ENCODE results near the gene NMRAL1. TPM values are rescaled to one million over a fixed set of nuclear protein-coding genes. Genes with fewer than 3 reads are reported as not detected.

The NMRAL1 gene
- total RNA-seq, 1 donor from 2014 or later: 42.4 TPM

- Mint-ChIP-seq H3K36me3 (ENCODE audit: low read depth) (peaks cover 19% of the 10 kb centered on the region), H3K9me3 (no peaks in the 10 kb centered on the region), H3K27ac (no peak overlapping the region), H3K4me3 (no peak overlapping the region), H3K4me1 (peaks cover 8% of the 10 kb centered on the region), H3K27me3 (no peaks in the 10 kb centered on the region)
- DNase-seq (no peak), ATAC-seq (ENCODE audit: low read depth) (no peak)
- intact Hi-C loops (cut with micrococcal nuclease): no loop called here
- no peak for TF ChIP-seq CTCF (IDR thresholded peaks at IDR 0.05)
- CTCF ChIA-PET: no interaction called here
- POLR2A ChIA-PET: interaction anchor here (0.6 to 0.7 kb wide), 2 partner anchors 46 to 537 kb away, joined by 3 to 5 read pairs; partner anchors contain the start of gene NAGPA
Observed at GRCh38 chr16:4496305-4496704, 21.9 kb upstream of the NMRAL1 start.

GRCh38 chr16:4495766-4496165 lies 21.3 kb upstream of the NMRAL1 start:
- ATAC-seq (ENCODE audit: low read depth): no peak
- ChIA-PET POLR2A (interaction anchor here (0.7 kb wide), 1 partner anchor 47 kb away, joined by 5 read pairs; no protein-coding TSS in a partner anchor), CTCF (no interaction called here)
- H3K27ac Mint-ChIP-seq: no peak overlapping the region
- H3K36me3 Mint-ChIP-seq (ENCODE audit: low read depth): peaks cover 20% of the 10 kb centered on the region
- no peak for DNase-seq
- intact Hi-C loops (cut with micrococcal nuclease): no loop called here
- no peak for TF ChIP-seq CTCF (IDR thresholded peaks at IDR 0.05)
- no peaks in the 10 kb centered on the region for H3K27me3 Mint-ChIP-seq
- no peaks in the 10 kb centered on the region for H3K9me3 Mint-ChIP-seq
- no peak overlapping the region for H3K4me3 Mint-ChIP-seq
- peaks cover 8% of the 10 kb centered on the region for H3K4me1 Mint-ChIP-seq

- CTCF ChIA-PET: no interaction called here
- POLR2A ChIA-PET: no interaction called here
- H3K4me1 Mint-ChIP-seq: peaks cover 8% of the 10 kb centered on the region
Observed at GRCh38 chr16:4494746-4495490, 20.5 kb upstream of the NMRAL1 start.

GRCh38 chr16:4491898-4492297 lies 17.5 kb upstream of the NMRAL1 start:
- intact Hi-C loops (cut with micrococcal nuclease): no loop called here
- ATAC-seq (ENCODE audit: low read depth) (no peak), DNase-seq (no peak)
- Mint-ChIP-seq H3K36me3 (ENCODE audit: low read depth) (peaks cover 32% of the 10 kb centered on the region), H3K9me3 (no peaks in the 10 kb centered on the region), H3K27me3 (no peaks in the 10 kb centered on the region), H3K4me3 (no peak overlapping the region), H3K4me1 (peaks cover 11% of the 10 kb centered on the region), H3K27ac (no peak overlapping the region)
- ChIA-PET POLR2A (no interaction called here), CTCF (interaction anchor here (0.9 kb wide), 1 partner anchor 14 kb away, joined by 8 read pairs; no protein-coding TSS in a partner anchor)
- TF ChIP-seq CTCF (IDR thresholded peaks at IDR 0.05): no peak

More at GRCh38 chr16:4494746-4495490, 20.5 kb upstream of the NMRAL1 start:
- TF ChIP-seq CTCF (IDR thresholded peaks at IDR 0.05): no peak
- no peak for DNase-seq
- intact Hi-C loops (cut with micrococcal nuclease): no loop called here
- ATAC-seq (ENCODE audit: low read depth): no peak
- no peak overlapping the region for H3K27ac Mint-ChIP-seq
- peaks cover 27% of the 10 kb centered on the region for H3K36me3 Mint-ChIP-seq (ENCODE audit: low read depth)
- H3K9me3 Mint-ChIP-seq: no peaks in the 10 kb centered on the region
- H3K4me3 Mint-ChIP-seq: no peak overlapping the region
- no peaks in the 10 kb centered on the region for H3K27me3 Mint-ChIP-seq

- Mint-ChIP-seq H3K27ac (no peak overlapping the region), H3K36me3 (ENCODE audit: low read depth) (peaks cover 48% of the 10 kb centered on the region), H3K4me3 (no peak overlapping the region), H3K27me3 (no peaks in the 10 kb centered on the region), H3K4me1 (peaks cover 11% of the 10 kb centered on the region), H3K9me3 (no peaks in the 10 kb centered on the region)
- POLR2A ChIA-PET: interaction anchor here (0.6 kb wide), 1 partner anchor 16 kb away, joined by 12 read pairs; no protein-coding TSS in a partner anchor
- no peak for TF ChIP-seq CTCF (IDR thresholded peaks at IDR 0.05)
- CTCF ChIA-PET: interaction anchor here (2.1 kb wide), 1 partner anchor 16 kb away, joined by 4 read pairs; no protein-coding TSS in a partner anchor
- ATAC-seq (ENCODE audit: low read depth): no peak
- DNase-seq: no peak
- intact Hi-C loops (cut with micrococcal nuclease): no loop called here
Observed at GRCh38 chr16:4489030-4489429, 14.6 kb upstream of the NMRAL1 start.

Measured in activated B cell treated with CpG ODN at 0.5 μM for 24 hours (primary cell).